NCI-H1694 treated with DMSO at 0.1 percent for 48 hours (cell line): ENCODE results near the gene TSC1.
A peak's percentile ranks its signal among the peaks of the same experiment; 100 is the strongest.
"Not testable (repeated sequence)": the region's sequence is repeated elsewhere in the genome, so short reads cannot be mapped to it uniquely, and the experiment has no call there.

Experiments
- DNase-seq: peaks from one replicate; lab custom pipeline; 2025; lab: John Stamatoyannopoulos, UW

Gene TSC1

DNA sequence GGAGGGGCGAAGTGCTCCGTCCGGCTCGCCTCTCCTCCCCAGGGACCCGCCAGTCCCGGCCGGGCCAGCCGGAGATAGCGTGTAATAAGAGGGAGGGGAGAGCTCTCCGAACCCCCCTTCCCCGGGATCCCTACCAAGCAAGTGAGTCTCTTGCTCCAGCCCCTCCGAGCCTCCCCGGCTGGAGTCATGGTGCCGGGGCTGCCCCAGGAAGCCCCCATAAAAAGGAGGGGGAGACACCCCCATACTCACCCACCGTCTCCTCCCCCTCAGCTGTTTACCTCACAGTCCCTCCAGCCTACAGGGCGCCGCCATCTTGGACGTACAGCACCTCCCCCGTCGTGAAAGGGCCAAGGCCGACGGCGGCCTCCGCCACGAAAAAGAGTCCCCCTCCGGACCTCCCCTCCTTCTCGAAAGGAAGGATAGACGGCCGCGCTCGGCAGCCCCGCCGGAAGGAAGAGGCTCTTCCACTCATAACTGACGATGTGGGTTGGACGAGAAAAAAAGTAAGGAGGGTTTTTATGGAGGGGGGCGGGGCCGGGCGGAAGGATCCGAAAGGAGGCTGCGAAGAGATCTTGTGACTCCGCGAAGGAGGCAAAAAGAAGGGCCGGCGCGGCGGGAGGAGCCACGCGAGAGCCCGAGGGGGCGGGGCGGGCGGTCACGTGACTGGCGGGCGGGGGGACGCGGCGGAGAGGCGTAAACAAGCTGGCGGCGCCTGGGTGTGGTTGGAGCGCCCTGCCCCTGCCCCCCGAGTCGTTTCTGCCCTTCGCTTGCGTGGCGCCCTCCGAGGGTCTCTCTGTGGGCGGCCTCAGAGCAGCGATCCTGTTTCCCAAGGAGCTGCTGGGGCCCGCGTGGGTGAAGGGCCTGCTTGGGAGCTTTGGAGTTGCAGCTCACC lies at the start of gene TSC1:
TSC1 (minus strand) TSS at position 323 of the 892 bp plus-strand sequence. CDS start 15,744 bp downstream, outside the sequence.
- peak; percentile 63 for DNase-seq

DNA sequence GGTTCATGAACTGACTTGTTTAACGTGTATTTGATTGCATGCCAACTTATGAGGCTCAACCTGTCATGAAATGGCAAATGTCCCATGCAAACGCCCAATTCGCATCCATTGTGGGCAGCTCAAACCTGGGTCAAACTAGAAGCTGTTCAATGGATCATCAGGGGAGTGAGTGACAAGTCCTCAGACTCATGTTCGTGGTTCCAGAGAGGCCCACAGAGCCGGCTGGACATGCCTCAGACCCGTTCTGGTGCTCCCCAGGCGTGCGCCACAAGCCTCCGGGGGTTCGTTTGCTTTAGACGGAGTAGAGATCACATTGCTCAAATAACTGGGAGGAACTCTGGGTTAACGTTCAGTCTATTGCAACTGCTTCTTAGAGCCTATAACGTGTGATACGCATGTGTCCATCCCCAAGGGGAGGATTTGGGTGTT lies 49.1 kb upstream of the TSC1 start:
- no peak for DNase-seq

DNA sequence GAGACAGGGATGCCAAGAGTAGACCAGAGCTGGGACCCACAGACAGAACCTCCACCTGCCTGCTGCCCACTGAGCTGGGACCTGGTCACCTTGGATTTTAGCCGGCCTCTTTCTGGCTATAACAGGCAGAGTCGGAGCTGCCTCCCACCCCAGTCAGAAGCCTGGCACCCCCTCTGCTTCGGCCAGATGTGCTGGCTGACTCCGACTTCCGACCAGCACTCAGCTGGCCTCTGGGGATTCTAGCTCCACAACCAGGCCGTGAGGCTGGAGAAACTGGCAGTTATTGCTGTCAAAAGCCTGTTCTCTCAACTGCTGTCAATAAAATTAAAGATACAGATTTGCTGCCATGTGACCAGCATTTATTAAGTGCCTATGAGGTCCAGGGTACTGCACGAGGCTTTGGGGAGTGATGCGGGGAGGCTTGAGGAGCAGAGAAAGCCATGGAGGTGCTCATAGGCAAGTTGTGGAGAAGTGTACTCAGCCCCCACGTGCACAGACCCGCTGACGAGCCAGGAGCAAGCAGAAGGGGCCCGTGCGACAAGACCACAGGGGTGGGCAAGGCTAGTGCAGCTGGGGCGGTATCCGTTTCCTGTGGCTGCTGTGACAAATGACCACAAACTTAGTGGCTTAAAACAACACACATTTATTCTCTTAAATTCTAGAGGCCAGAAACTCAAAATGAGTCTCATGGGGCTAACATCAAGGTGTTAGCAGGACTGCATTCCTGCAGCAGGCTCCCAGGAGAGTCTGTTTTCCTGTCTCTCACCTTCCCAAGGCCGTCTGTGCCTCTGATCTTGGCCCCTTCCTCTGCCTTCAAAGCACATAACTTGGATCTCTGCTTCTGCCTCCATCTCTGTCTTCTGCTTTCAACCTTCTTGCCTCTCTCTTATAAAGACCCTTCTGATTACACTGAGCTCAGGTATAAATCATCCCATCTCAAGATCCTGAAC lies 47.2 kb upstream of the TSC1 start:
- DNase-seq: no peak

DNA sequence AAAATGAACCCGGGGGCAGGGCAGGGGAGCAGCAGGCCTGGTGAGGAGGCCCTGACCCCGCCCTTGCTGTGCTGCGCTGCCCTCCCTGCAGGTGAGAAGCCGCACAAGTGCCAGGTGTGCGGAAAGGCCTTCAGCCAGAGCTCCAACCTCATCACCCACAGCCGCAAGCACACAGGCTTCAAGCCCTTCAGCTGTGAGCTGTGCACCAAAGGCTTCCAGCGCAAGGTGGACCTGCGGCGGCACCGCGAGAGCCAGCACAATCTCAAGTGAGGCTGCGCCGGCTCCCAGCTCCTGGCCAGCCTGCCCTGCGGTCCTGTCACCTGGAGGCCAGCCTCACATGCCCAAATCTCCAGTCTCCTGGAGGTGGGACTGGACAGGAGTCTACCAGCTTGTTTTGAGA lies 46.4 kb upstream of the TSC1 start:
- DNase-seq: no peak

DNA sequence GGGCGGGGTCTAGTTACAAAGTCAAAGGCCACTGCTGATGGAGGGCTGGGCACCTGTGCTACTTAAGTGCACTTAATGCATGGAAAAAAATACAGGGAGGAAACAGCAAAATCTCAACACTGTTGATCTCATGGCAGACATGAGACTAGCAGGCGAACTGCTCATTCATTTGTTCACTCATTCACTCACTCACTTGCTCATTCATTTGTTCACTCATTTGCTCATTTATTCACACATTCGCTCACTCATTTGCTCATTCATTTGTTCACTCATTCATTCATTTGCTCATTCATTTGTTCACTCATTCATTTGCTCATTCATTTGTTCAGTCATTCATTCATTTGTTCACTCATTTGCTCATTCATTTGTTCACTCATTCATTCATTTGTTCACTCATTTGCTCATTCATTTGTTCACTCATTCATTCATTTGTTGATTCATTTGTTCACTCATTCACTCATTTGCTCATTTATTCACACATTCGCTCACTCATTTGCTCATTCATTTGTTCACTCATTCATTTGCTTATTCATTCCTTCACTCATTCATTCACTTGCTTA lies 45.7 kb upstream of the TSC1 start:
- DNase-seq: not testable (repeated sequence)

DNA sequence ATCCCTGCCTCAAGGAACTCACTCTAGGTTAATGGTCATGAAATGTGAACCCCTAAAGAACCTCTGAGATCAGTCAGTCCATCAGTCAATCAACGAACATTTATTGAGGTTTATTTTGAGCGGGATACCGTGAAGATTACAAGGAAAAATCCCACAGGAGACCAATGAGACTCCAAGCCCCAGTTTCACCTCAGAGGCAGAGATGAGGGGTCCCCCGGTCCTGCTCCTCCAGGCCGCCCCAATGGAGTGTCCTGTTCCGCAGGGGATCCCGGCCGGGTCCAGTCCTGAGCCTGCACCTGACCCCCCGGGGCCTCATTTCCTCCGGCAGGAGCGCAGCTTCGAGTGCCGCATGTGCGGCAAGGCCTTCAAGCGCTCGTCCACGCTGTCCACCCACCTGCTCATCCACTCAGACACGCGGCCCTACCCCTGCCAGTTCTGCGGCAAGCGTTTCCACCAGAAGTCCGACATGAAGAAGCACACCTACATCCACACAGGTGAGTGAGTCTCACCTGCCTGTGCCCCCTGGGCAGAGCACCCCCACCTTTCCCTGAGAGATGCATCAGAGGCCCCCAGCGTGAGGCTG lies 45.1 kb upstream of the TSC1 start:
- DNase-seq: no peak

DNA sequence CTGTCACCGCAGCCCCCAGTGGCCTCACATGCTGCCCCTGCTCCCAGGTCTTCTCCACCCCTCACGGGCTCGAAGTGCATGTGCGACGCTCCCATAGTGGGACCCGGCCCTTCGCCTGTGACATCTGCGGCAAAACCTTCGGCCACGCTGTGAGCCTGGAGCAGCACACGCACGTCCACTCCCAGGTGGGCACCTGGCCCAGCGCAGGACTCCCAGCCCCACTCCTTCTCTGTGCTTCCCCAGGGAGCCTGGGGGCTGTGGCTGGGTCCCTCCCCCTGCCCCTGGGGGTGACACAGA lies 44.5 kb upstream of the TSC1 start:
- no peak for DNase-seq

DNA sequence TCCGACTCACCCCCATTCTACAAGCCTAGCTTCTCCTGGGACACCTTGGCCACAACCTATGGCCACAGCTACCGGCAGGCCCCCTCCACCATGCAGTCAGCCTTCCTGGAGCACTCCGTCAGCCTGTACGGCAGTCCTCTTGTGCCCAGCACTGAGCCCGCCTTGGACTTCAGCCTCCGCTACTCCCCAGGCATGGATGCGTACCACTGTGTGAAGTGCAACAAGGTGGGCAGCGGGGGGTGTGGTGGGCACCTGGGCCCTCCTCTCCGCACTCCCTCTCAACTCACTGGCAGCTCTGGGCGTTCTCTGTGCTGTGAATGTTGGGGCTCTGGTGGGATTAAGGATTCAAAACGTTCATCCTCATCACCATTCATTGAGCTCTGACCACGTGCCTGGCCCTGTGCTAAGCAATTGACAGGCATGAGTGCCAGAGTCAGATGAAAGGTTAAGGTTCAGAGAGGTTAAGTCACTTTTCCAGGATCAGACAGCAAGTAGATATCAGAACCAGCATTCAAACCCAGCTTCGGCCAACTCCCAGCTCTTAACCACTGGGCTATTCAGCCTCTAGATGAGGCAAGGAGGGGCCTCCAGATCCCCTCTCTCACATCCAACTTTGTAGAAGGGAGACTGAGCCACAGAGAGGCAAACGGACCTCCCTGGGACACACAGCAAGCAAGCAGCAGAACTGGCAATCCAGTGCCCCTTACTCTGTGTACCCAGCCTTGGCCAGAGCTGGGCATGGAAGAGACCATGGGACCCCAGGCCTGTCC lies 44.0 kb upstream of the TSC1 start:
- DNase-seq: no peak

- no peak for DNase-seq
Observed at GRCh38 chr9:132986640-132987620, 42.5 kb upstream of the TSC1 start.

GRCh38 chr9:132986114-132986513 lies 41.7 kb upstream of the TSC1 start:
- no peak for DNase-seq

DNA sequence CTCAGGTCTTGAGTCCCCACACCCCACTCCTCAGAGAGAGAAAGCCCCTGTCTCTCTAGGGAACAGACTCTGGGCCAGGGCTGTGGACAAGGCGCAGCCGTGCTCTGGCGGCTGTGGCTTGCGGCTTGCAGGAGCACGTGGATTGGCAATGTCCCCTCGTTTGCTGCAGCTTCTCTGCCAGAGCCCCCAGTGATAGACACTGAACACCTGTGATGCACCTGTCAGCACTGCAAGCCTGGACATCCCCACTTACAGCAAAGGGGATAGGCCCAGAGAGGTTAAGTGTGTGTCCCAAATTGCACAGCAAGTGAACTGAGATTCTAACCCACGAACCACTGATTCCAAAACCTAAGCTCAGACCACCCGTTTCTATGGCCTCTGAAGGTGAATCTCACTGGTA lies 41.1 kb upstream of the TSC1 start:
- DNase-seq: no peak

DNA sequence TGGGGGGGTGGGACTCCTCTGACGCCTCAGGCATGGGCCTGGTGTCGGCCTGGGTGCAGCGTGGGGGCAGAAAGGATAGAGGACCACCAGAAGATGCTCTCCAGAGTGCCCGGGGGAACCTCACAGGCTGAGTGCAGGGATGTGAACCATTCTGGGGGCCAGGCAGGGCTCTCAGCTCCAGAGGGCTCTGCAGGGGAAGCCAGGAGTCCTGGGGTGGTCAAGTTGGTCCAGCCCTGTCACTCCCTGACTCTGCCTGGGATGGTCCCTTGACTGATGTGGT lies 40.6 kb upstream of the TSC1 start:
- no peak for DNase-seq

- no peak for DNase-seq
Observed at GRCh38 chr9:132984202-132985070, 40.0 kb upstream of the TSC1 start.

DNA sequence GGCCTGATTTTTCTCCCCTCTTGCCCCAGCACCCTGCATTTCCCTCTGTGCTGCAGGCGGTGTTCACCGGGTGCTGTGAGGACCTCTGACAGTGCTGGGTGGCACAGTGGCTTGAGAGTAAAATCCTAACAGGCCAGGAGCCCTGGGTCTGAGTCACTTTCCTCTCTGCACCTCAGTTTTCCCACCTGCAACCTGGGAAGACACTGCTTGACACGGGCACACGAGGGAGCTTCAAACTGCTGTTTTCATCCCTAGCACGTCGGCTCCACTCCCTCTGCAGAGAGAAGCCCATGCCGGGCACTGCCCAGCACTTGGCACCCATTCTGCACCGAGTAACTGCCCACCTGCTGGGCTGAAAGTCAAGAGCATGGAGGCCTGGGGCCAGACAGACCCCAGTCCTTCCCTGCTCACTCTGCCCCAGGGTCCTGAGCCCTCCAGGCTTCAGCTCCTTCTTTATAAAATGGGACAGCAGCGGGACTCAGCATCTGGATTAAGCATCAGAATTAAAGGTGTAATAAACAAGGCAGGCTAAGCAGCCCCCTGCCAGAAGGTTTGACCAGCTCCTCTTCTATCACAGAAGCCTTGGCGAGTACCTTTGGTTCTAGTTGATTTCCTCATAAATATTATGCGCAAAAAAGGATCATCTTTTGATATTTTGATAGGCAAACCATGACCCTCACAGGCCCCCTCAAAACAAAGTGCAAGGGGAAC lies 39.2 kb upstream of the TSC1 start:
- no peak for DNase-seq

GRCh38 chr9:132982458-132982857 lies 38.0 kb upstream of the TSC1 start:
- no peak for DNase-seq

DNA sequence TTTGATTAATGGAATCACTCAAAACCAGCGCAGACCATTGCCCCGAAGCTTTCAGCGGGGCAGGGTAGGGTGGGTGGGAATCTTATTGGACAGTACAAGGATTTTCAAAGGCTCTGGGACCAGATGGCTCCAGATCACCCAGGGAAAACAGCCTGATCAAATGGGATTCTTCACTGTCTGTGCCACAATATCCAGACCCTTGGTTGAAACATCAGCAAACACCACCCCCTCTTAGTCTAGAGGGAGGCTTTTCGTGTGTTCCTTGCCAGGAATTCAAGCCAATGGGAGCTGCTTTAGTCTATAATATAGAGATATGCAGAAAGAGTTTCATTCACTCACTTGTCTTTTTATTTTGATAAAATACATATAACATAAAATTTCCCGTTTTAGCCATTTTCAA lies 35.7 kb upstream of the TSC1 start:
- no peak for DNase-seq

DNA sequence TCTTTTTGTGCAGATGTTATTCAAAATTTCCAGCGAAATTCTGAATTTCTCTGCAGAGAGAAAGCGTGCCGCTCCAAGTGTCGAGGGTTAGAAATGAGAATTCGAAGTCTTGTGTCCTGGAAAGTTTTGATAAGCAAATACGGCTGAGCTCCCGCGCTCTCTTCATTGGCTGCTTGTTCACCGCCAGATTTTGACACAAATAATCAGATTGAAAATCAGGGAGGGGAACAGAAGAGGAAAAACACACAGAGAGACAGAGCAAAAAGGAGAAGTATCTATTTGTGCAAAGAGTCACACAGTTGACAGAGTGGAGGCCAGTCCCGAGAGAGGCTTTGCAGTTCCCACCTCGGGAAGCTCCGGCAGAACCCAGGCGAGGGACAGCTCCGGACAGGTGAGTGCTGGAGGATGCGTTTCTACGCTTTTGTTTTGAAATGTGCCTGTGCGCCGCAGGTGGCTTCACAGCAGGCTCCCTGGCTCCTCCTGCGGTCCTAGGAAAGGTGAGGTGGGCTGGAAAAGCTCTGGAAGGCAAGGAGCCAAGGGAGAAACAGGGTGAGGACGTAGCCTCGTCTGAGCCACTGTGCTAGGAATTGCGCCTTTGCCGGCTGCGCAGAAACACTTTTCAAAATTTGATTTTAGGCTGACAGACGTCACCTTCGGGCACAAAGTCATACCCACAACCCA lies 34.2 kb upstream of the TSC1 start, which contains the start of gene GFI1B:
GFI1B (plus strand) TSS at position 244 of the 681 bp plus-strand sequence. CDS start 7,985 bp downstream, outside the sequence.
- DNase-seq: no peak

DNA sequence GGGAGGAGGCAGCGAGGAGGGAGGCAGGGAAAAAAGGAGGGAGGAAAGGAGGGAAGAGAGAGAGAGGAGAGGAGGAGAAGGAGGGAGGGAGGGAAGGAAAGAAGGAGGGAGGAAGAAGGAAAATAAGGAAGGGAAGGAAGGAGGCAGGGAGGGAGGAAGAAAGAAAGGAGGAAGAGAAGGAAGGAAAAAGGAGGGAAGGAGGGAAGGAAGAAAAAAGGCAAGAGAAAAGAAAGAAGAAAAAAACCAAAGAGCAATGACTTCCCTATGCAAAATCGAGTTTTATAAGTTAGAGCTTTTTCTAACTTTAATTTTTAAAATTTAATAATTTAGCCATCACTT lies 33.7 kb upstream of the TSC1 start:
- DNase-seq: no peak
